ENCODE results near the gene SYT17.
"Not testable (repeated sequence)": the region's sequence is repeated elsewhere in the genome, so short reads cannot be mapped to it uniquely, and the experiment has no call there.

SYT17 gene

DNA sequence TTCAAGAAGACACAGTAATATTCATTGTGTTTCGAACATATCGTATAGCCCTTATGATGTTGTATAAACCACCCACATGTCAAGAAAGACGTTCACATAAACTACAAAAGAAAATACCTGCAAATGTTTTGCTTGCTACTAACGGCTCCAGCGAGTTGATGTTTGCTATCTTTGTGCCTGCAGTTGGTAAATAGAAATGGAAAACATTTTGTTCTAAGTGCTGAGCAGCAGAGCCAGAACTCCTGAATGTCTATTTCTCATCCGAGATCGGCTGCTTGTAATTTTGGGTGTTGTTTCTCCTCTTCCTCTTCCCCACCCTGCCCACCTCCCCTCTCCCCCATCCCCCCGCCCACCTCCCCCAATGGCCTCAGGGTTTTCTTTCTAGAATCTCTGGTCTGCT is 5.0 kb downstream of the SYT17 start:
- Mint-ChIP-seq H3K27ac (no peak overlapping the region), H3K9me3 (no peaks in the 10 kb centered on the region), H3K4me3 (no peak overlapping the region), H3K4me1 (peaks cover 11% of the 10 kb centered on the region), H3K27me3 (peaks cover 4% of the 10 kb centered on the region), H3K36me3 (no peaks in the 10 kb centered on the region)
- ATAC-seq (ENCODE audit: low read depth) (no peak), DNase-seq (ENCODE audit: low spot score in 2 of 2) (no peak)

GRCh38 chr16:19173649-19174383 is 5.8 kb downstream of the SYT17 start:
- ATAC-seq (ENCODE audit: low read depth), result peak; percentile 88
- no peaks in the 10 kb centered on the region for H3K9me3 Mint-ChIP-seq
- peak overlapping the region; percentile 19 for H3K4me3 Mint-ChIP-seq
- DNase-seq (ENCODE audit: low spot score in 2 of 2), result peak in 1 of 2 donors; percentile 11
- H3K36me3 Mint-ChIP-seq, result no peaks in the 10 kb centered on the region
- H3K27ac Mint-ChIP-seq, result no peak overlapping the region
- peaks cover 4% of the 10 kb centered on the region for H3K27me3 Mint-ChIP-seq
- peaks cover 11% of the 10 kb centered on the region for H3K4me1 Mint-ChIP-seq

GRCh38 chr16:19174478-19174877 is 6.4 kb downstream of the SYT17 start:
- H3K27ac Mint-ChIP-seq, result no peak overlapping the region
- ATAC-seq (ENCODE audit: low read depth) (no peak), DNase-seq (ENCODE audit: low spot score in 2 of 2) (no peak)
- H3K36me3 Mint-ChIP-seq, result no peaks in the 10 kb centered on the region
- H3K9me3 Mint-ChIP-seq, result no peaks in the 10 kb centered on the region
- peaks cover 10% of the 10 kb centered on the region for H3K4me1 Mint-ChIP-seq
- peaks cover 3% of the 10 kb centered on the region for H3K27me3 Mint-ChIP-seq
- H3K4me3 Mint-ChIP-seq, result no peak overlapping the region

DNA sequence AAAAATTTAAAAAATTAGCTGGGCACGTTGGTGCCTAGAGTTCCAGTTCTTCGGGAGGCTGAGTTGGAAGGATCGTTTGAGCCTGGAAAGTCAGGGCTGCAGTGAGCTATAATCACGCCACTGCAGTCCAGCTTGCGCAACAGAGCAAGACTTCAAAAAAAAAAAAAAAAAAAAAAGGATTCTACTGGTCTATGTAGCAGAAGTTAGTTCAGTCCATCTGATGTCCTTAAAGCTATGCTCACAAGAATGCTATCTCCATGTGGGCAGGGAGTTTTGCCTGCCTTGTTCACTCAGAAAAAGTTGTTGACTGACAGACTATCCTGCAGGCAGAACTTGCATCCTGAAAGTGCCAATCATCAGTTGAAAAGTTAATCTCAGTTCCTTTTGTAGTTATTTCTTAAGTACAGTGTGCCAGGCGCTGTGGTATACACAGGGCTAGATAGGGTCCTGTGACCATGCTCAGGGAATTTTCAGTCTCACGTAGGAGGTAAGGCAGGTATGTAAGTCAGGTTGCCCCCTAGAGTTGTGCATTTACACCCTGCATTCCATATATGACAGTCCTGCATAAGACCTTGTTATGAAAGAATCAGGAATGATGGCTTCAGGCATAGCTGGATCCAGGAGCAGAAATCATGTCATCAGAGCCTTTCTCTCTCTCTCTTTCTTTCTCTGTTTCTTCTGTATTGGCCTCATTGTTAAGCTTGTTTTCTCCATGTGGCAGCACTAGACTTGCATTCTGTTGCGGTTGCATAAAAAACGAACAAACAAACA is 7.6 kb downstream of the SYT17 start:
- Mint-ChIP-seq H3K27ac (no peak overlapping the region), H3K9me3 (no peaks in the 10 kb centered on the region), H3K27me3 (peaks cover 7% of the 10 kb centered on the region), H3K4me1 (peaks cover 13% of the 10 kb centered on the region), H3K36me3 (no peaks in the 10 kb centered on the region), H3K4me3 (no peak overlapping the region)
- ATAC-seq (ENCODE audit: low read depth) (no peak), DNase-seq (ENCODE audit: low spot score in 2 of 2) (no peak)

GRCh38 chr16:19177111-19177739 is 9.2 kb downstream of the SYT17 start:
- H3K4me3 Mint-ChIP-seq, result no peak overlapping the region
- no peaks in the 10 kb centered on the region for H3K9me3 Mint-ChIP-seq
- no peak overlapping the region for H3K27ac Mint-ChIP-seq
- peaks cover 7% of the 10 kb centered on the region for H3K27me3 Mint-ChIP-seq
- DNase-seq (ENCODE audit: low spot score in 2 of 2) (no peak), ATAC-seq (ENCODE audit: low read depth) (no peak)
- H3K4me1 Mint-ChIP-seq, result peaks cover 13% of the 10 kb centered on the region
- H3K36me3 Mint-ChIP-seq, result no peaks in the 10 kb centered on the region

GRCh38 chr16:19179546-19180490 is 11.8 kb downstream of the SYT17 start:
- DNase-seq (ENCODE audit: low spot score in 2 of 2), result peak; percentile 44 to 51
- H3K9me3 Mint-ChIP-seq, result no peaks in the 10 kb centered on the region
- ATAC-seq (ENCODE audit: low read depth), result peak; percentile 87
- H3K4me3 Mint-ChIP-seq, result no peak overlapping the region
- H3K36me3 Mint-ChIP-seq, result no peaks in the 10 kb centered on the region
- peaks cover 5% of the 10 kb centered on the region for H3K27me3 Mint-ChIP-seq
- H3K27ac Mint-ChIP-seq, result no peak overlapping the region
- H3K4me1 Mint-ChIP-seq, result peaks cover 5% of the 10 kb centered on the region

GRCh38 chr16:19180741-19181140 is 12.7 kb downstream of the SYT17 start:
- ATAC-seq (ENCODE audit: low read depth), result no peak
- no peak for DNase-seq (ENCODE audit: low spot score in 2 of 2)
- Mint-ChIP-seq H3K27me3 (peaks cover 5% of the 10 kb centered on the region), H3K4me3 (no peak overlapping the region), H3K4me1 (peaks cover 5% of the 10 kb centered on the region), H3K9me3 (no peaks in the 10 kb centered on the region), H3K27ac (no peak overlapping the region), H3K36me3 (no peaks in the 10 kb centered on the region)

- no peaks in the 10 kb centered on the region for H3K36me3 Mint-ChIP-seq
- no peaks in the 10 kb centered on the region for H3K9me3 Mint-ChIP-seq
- no peak overlapping the region for H3K27ac Mint-ChIP-seq
- no peak for ATAC-seq (ENCODE audit: low read depth)
- peaks cover 5% of the 10 kb centered on the region for H3K27me3 Mint-ChIP-seq
- DNase-seq (ENCODE audit: low spot score in 2 of 2), result no peak
- H3K4me1 Mint-ChIP-seq, result peaks cover 5% of the 10 kb centered on the region
- no peak overlapping the region for H3K4me3 Mint-ChIP-seq
Observed at GRCh38 chr16:19182481-19182880, 14.4 kb downstream of the SYT17 start.

GRCh38 chr16:19183187-19183586 is 15.1 kb downstream of the SYT17 start:
- H3K4me3 Mint-ChIP-seq, result no peak overlapping the region
- no peaks in the 10 kb centered on the region for H3K9me3 Mint-ChIP-seq
- H3K27ac Mint-ChIP-seq, result no peak overlapping the region
- peaks cover 5% of the 10 kb centered on the region for H3K27me3 Mint-ChIP-seq
- H3K36me3 Mint-ChIP-seq, result no peaks in the 10 kb centered on the region
- no peak for ATAC-seq (ENCODE audit: low read depth)
- no peak for DNase-seq (ENCODE audit: low spot score in 2 of 2)
- H3K4me1 Mint-ChIP-seq, result peaks cover 5% of the 10 kb centered on the region

GRCh38 chr16:19184823-19185509 is 16.9 kb downstream of the SYT17 start:
- no peak for DNase-seq (ENCODE audit: low spot score in 2 of 2)
- H3K4me3 Mint-ChIP-seq, result no peak overlapping the region
- H3K9me3 Mint-ChIP-seq, result no peaks in the 10 kb centered on the region
- H3K27me3 Mint-ChIP-seq, result peaks cover 3% of the 10 kb centered on the region
- H3K27ac Mint-ChIP-seq, result no peak overlapping the region
- H3K36me3 Mint-ChIP-seq, result no peaks in the 10 kb centered on the region
- no peak for ATAC-seq (ENCODE audit: low read depth)
- peaks cover 5% of the 10 kb centered on the region for H3K4me1 Mint-ChIP-seq

DNA sequence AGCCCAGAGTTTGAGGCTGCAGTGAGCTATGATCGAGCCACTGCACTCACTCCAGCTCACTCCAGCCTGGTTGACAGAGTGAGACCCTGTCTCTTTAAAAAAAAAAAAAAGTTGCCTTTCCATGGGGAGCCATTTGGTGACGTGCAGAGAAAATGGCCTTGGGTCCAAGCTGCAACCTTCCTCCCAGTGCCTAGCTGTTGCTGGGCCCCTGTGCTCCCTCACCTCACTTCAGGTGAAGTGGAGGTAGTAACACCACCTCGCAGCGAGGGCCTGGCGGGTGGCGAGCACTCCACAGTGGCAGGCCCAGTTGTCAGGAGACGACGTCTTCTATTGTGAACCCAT is 17.4 kb downstream of the SYT17 start:
- Mint-ChIP-seq H3K27ac (no peak overlapping the region), H3K4me1 (no peaks in the 10 kb centered on the region), H3K27me3 (peaks cover under 1% of the 10 kb centered on the region), H3K36me3 (no peaks in the 10 kb centered on the region), H3K9me3 (no peaks in the 10 kb centered on the region), H3K4me3 (no peak overlapping the region)
- DNase-seq (ENCODE audit: low spot score in 2 of 2) (no peak), ATAC-seq (ENCODE audit: low read depth) (no peak)

- Mint-ChIP-seq H3K27ac (no peak overlapping the region), H3K27me3 (no peaks in the 10 kb centered on the region), H3K36me3 (no peaks in the 10 kb centered on the region), H3K9me3 (no peaks in the 10 kb centered on the region), H3K4me1 (no peaks in the 10 kb centered on the region), H3K4me3 (no peak overlapping the region)
- DNase-seq (ENCODE audit: low spot score in 2 of 2) (no peak), ATAC-seq (ENCODE audit: low read depth) (no peak)
Observed at GRCh38 chr16:19186408-19186807, 18.4 kb downstream of the SYT17 start.

DNA sequence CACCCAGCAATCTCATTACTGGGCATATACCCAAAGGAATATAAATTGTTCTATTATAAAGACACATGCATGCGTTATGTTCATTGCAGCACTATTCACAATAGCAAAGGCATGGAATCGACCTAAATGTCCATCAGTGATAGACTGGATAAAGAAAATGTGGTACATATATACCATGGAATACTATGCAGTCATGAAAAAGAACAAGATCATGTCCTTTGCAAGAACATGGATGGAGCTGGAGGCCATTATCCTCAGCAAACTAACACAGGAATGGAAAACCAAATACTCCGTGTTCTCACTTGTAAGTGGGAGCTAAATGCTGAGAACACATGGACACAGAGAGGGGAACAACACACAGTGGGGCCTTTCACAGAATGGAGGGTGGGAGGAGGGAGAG is 19.9 kb downstream of the SYT17 start:
- not testable (repeated sequence) for H3K9me3 Mint-ChIP-seq; ATAC-seq (ENCODE audit: low read depth); H3K4me3 Mint-ChIP-seq; H3K36me3 Mint-ChIP-seq; DNase-seq (ENCODE audit: low spot score in 2 of 2); H3K27ac Mint-ChIP-seq; H3K27me3 Mint-ChIP-seq; H3K4me1 Mint-ChIP-seq
